SKM-1 (cell line): ENCODE results near the gene OSBPL1A.

Experiments used
- DNase-seq: peaks from one replicate; lab custom pipeline; 2025; ENCODE audit not compliant: unreplicated experiment; lab: John Stamatoyannopoulos, UW

The OSBPL1A gene

DNA sequence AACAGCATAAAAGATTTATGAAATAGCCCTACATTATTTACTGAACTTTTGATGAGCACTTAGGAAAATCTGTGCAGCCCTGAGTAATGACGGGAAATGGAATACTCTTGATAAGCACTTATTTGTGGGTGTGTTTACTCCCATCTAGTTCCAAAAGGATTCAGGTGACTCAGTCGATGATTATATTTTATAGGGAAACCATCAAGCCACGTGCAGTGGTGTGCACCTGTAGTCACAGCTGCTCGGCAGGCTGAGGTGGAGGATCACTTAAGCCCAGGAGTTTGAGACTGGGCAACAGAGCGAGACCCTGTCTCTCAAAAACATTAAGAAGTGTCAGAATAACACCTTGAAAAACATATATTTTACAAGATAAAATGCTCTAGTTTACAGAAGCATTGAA lies 166.9 kb downstream of the OSBPL1A start:
- DNase-seq = no peak

DNA sequence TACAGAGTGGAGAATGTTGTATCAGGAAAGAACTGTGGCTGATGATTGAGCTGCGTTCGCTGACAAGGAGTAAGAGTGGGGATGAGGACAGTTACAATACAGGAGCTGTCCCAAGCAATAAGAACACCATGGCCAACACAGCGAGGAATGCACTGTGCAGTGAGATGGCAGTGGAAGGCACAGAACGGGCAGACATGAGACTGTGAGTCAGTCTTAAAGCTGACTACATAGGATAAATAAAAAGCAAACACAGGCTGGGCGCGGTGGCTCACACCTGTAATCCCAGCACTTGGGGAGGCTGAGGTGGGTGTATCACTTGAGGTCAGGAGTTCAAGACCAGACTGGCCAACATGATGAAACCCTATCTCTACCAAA lies 169.0 kb downstream of the OSBPL1A start:
- no peak for DNase-seq

DNA sequence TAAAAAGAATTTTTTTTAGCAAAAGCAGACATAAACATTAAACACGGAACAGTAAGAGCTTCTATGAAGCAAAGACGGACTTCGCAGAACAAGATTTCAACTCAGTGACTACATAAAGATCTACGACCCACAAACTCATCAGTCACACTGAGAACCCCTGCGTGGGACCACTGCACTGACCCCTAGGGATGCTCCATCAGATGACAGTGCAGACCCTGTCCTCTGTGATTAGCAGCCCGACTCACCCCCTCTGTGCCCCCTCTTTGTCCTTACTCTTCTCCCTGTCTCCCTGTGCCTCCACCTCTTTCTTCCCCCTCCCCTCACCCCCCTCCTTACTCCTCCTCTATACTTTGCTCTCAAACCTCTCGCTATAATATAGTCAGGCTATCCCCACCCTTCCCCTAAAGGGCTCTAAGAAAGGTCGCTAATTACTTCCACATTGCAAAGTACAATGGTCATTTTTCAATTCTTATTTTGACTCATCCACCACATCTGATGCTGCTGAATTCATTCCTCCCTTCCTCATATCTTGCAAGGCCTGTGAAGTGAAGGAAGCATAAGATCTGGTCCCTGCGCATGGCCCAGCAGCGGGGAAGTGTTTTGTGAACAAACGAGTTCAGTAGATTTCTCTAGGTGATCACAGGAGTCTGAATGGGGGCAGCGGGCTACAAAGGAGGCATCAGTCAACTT lies 169.5 kb downstream of the OSBPL1A start:
- DNase-seq = no peak

DNA sequence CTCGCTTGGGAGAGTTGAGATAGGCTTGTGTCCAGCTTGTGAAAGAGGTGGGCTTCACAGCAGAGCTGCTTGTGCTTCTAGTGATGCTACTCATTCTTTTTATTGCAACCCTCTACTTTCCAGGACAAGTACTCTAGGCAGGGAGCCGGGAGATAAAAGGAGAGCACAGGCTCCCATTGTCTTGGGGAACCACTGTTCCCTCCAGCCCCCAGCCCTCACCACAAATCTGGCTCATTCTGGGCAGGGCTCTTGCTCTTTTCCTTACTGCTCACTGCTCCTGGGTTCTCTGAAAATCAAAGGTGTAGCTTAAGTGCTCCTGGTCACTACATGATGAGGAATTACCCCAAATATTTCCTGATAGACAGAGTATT lies 177.3 kb downstream of the OSBPL1A start:
- DNase-seq = no peak

DNA sequence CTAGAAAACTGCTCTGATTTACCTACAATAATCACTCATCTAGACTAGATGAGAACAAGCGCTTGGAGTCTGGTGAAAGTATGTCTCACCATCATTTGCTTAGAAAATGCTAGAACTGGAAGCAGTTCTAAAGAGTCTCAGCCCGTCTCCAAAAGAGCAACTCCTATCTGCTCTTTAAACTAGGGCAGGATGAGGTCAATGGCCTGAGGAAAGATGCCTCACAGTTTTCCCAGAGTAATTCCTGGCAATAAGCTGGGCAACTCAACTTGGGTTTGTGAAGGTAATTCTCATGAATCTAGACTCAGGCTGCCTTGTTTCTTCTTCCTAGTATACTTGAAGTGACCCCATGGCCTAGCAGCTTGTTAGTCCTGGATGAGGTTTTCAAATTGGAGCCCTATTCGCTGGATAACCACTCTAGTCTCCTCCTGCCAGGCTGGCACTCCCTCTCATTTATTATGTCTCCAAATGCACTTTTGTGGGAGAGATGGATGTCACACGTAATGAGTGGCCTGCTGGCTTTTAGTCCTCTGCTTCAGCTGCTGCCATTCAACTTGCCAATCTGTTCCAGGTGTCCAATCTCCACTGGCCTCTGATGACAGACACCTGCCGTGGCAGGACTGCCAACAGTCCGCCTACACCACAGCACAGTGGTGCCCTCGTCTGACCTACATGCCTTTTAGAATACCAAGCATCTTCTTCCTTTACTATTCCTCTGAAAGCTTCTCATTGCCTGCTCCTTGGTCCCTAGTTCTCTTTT lies 177.9 kb downstream of the OSBPL1A start:
- no peak for DNase-seq

DNA sequence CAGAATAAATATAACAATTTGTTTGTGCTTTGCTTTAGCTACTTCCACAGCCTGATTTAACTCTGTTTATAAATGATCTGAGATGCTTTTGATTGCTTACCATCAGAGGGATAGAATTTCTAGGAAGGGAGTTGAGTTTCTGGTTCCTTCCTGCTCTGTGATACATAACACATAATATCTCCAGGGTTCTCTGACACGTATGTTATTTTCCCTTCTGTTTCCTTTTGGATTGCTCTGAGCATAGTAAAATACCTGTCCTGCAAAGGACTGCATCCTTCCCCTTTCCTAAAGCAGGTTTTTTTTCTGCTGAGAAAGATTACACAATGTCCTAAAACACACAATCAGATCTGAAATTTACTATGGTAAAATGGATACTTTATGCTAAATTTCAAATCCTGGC lies 182.7 kb downstream of the OSBPL1A start:
- DNase-seq = no peak

DNA sequence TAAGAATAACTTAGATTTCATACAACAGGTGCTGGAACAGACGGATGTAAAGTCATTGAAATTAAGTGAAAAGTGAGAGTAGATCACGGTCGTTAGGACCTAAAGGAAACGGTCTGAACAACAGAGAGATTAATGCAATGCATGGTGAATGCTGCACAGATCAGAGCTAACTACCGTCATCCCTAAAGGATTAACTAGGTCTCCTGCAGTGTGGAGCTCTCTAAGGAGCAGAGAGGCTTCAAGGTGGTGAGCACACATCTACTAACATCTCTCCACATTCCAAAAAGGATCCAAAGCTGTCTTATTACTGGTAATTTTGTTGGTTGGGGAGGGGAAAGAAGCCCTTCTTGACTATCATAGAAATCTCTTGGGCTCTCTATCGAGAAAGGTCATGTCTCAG lies 183.5 kb downstream of the OSBPL1A start:
- no peak for DNase-seq

DNA sequence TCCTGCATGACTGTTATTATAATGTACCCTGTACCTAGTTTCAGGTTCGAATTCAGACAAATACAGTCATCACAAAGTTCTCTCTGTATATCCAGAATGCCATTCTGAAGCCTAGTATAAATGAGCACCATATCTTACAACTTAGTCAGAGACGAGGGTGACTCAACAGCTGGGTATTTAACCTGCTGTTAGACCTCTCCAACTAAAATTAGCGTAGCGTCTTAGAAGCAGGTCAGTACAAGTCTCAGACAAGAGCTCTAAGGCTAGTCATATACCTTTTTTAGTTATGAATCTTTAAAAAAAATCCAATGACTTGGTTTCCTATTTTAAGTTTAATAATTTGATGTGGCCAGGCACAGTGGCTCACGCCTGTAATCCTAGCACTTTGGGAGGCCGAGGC lies 184.7 kb downstream of the OSBPL1A start:
- no peak for DNase-seq

DNA sequence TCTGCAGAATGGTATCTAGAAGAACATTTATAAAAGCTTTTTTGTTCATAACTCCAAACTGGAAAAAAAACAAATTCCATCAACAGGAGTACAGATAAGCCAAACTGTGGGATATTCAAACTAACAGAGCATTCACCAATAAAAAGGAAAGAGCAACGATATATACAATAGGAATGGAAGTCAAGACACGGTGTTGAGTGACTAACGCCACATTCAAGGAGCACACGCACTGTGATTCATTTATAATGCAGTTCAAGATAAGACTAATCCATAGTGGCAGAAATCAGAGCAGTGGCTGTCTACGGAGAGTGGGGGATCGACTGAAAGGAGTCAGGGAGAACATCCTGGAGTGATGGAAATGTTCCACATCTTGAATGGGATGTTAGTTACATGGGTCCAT lies 188.1 kb downstream of the OSBPL1A start:
- DNase-seq = no peak

DNA sequence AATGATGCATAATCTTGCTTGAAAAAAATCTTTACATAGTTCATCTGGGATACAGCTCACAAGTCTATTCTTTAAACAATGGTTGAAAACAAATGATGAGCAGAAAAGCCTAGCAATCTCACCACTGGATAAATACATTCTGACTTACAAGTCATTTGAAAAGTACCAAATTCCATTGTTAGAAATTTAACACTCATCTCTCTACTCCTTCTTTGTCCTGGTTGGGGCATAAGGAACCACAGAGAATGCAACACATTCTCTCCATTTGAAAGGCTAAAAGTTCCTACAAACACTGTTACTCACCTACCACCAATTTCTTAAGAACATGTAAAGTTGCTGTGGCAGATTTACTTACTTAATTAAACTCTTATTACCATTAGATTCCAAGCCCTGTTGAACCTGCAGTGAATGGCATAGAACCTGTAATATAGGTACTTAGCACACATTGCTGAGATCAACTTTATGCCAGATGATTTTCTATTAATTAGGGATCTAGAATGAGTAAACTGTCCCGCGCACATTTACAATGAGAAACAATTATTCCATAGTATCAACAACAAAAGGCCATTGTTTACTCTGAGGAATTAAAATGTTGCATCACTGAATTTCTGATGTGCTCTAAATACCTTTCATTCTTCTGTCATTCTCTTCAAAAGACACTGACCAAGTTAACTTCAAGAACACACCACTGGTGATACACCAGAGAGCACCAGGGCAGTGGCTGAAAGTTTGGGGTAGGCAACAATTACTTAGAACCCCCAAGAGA lies 189.2 kb downstream of the OSBPL1A start:
- DNase-seq = no peak

DNA sequence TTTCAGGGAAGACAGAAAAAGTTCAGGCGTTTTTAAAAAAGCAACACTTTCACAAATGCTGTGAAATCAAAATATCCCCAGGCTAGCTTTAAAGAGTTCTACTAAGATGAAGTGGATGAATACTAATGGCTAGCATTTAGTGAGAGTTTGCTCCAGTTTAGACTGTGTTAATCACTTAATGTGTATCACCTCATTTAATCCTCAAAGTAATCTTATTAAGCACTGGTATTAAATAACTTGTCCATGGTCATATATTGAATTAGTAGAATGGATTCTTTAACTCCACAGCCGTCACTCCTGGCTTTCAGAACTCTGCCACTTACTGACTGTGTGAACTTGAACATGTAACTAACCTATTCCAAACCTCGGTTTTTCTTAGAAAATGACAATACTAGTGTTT lies 192.7 kb downstream of the OSBPL1A start:
- no peak for DNase-seq

DNA sequence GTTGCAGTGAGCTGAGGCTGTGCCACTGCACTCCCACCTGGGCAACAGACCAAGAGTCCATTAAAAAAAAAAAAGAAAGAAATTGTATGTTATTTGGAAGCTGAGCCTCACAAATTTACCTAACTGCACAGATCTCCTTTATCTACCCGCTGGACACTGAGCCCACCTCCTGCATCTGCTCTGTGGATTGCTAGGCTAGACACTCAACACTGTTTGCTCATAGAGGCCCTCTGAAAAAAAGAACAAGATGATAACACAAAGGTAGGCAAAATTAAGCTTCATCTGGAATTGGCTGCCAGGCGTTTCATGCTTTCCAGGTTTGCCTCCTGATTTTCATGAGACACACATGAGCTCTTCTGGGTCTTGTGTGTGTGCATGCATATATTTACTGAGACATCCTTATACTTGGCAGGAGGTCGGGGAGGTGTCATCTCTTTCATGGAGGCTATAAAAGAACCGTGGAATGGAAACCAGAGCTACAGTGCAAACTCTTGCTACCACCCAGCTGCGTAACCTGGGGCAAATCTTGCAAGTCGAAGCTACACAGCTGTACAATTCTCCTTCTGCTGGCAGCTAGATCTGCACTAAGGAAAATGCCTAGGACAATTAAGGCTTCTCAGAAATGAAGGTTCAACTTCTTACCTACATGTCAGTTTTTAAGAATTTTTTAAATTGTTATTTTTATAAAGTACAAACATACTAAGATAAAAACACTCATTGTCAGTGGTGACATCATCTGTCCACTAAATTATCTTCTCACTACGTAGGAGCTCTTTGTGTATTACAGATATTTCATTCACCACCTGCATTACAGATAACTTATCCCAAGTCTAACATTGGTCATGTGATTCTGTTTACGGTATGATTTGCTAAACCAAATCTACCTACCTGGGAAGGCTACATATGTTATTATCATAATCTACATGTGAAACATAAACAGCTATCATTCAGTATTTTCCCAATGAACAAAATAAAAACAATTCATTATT lies 195.6 kb downstream of the OSBPL1A start:
- no peak for DNase-seq

DNA sequence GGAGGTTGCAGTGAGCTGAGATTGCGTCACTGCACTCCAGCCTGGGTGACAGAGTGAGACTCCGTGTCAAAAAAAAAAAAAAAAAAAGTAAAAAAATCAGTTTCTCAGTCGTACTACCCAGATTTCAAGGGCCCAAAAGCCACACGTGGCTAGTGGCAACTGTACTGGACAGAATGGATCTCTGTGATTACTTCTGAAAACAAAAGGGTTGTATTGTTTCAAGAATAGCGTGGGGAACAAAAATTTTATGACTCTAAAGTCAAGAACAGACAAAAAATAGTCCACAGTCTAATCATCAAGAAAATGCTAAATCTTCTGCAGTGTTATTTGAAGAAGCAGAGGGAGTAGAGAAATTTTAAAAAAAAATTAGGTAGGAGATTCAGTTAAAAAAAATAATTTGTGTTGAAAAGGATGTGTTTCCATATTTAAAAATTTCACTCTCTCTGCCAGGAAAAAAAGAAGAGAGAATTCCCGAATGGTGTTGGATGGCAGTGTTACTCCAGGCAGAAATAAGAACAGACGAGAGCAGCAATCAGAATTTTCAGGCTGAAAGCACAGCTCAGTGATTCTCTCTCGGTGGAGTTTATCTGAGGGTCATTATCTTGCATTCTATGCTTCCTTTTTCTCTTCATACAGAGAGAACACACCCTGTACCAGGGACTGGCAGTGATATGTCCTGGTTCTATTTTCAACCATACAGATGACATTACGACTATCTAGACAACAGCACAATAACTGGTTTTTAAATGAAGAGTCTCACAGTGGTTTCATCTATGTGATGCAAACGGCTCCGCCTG lies 196.9 kb downstream of the OSBPL1A start:
- DNase-seq = no peak

DNA sequence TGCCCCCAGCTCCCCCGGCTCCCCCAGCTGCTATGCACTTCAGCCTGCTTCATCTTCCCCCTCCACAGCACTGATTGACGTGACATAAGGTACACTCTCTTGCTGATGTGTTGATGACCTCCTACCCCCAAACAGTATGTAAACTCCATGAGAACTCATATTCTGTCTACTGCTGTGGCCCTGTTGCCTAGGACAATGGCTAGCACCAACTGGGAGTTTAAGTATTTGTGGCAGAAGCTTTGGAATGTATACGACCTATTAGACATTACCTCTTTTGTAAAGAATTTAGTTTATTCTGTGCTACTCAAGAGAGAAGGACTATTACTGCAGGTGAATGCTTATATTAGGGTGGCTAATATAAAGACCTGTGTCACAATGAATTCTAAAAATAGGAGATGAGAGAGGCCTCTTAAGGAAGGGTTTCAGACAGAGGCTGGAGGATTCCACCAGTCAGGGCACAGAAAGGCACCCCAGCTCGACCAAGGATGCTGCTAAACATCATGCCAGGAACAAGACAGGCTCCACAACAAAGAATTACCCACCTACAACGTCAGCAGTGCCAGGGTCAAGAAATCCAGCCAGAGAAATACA lies 198.2 kb downstream of the OSBPL1A start:
- no peak for DNase-seq

DNA sequence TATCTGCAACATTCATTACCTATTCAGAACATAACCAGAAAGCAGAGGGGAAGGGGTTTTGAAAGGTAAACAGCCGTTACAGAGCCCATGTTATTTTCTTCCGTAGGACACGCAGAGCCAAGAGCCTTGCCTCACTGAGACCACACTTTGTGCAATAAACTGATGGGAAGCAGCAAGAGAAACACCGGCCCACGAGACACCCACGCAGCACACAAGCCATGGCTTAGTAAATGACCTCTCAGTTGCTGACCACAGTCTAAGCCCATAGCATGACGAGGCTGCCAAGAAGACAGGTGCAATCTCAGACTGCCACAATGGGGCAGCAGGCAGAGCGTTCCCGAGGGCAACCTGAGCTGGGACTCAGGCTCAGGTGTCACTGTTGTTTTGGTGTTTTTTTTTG lies 199.2 kb downstream of the OSBPL1A start:
- no peak for DNase-seq

DNA sequence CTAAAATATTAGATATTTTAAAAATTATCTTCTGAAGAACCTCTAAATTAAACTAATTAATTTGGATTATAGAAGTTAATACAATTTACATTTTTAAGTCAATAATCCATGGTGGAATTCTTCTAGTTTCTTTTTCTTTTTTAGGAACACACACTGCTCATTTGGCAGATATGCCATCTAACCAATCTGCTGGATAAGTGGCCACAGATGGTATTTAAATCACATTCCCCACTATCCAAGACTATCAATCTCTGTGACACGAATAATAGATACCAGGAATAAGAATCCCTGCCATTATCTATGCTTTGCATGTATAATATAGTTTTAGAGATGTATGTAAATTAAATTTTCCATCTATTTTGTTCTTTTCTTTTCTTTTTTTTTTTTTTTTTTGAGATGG lies 200.2 kb downstream of the OSBPL1A start:
- no peak for DNase-seq

DNA sequence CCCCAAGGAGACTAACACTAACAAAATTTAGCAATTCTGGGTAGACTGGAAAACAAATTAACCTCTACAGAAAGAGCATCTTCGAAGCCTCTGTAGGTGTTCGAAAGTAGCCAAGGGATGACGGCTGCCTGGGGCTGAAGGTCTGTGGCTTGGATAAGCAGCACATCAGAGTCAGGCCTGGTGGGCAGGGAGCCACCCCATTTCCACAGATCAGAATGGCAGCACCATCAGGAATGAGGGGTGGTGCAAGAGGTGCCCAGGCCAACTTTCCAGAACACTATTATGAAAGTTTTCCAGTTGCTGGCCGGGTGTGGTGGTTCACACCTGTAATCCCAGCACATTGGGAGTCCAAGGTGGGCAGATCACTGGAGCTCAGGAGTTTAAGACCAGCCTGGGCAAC lies 200.9 kb downstream of the OSBPL1A start:
- DNase-seq = no peak

DNA sequence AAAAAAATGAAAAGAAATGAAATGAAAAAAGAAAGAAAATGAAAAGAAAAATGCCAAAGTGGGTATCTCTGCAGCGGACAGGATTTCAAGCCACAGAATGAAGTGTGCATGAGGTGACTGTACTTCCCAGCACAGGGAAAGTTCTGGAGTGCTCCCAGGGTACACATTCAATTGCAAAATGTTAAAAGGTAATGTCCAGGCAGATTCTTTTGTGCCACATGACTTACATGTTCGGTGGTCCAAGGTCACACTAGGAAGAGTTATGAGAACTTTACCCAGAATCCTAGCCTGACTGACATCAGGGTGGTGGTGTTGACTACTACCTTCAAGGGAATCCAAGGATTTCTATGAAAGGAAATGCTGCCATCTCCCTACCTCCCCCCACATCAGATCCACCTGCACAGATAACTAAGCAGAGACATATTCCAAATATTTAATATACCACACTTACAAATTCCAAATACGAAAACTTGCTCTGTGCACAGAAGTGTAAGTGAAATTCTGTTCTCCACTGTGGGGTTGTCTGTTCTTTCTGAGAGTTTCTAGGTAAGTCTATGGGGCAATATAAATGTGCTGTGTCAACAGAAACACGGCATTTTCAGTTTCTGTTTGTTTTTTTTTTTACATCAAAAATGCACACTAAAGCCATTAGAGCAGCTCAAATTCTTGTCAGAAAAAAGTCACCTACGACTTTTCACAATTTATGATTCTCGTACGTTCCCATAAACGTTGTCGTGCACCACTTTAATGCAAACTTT lies 202.1 kb downstream of the OSBPL1A start:
- no peak for DNase-seq

DNA sequence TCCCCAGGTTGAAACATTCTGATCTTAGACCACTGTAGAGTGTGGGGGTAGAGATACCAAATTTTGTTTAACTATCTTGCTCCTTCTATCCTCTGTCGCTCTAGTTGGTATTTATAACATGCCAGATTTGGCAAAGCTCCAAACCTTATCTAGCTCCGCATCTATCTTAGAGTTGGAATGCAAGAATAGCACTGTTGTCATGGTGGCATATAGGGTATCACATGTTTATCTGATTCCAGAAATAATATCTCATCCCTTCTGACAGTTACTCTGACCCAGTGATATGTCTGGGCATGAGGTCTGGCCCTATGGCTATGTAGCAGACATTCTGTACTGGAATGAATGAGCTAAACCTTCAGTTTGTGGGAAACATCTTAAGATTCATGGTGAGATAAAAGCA lies 207.0 kb downstream of the OSBPL1A start:
- DNase-seq = no peak
